ENCODE results near the gene CLCN1.

DNA sequence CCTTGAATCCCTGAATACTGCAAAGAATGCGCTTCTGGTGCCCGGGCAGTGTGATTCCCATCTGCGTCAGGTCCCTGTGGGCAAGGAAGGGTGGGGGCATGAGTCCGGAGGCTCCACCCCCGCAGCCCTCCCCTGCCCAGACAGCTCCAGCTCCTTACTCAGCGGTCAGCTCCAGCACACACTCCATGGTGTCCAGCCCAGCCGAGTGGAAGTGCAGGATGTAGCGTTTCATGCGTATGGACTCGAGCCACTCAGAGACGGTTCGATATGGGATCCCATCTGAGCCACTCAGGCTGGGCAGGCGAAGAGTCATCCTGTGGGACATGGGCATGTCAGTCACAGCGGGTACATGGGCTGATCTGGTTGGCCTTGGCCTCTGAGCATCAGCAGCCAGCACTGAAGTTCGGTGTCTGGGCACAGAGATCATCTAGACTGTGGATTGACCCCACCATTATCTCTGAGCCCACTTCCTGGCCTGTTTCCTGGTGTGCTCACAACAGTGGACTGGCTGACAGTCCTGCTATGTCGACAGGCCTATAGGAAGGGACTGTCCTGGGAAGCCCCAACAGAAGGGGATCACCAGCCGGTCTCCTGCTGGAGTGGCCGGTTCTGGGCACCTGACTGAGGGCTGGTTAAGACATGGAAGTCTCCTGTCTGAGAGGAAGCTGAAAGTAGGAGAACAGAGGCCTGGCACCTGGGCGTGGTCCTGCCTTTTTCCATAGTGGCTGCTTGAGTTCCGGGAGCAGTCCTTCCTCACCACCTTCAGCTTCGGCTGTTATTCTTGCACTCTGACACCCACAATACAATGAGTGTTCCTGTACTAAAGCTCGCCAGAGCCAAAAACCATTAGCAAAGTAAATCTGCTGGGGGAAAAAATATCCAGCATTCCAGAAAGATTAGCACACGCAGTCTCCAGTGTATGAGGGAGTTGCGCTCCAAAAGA, 75.8 kb downstream of the CLCN1 start:
- TF ChIP-seq, protein P1, sequence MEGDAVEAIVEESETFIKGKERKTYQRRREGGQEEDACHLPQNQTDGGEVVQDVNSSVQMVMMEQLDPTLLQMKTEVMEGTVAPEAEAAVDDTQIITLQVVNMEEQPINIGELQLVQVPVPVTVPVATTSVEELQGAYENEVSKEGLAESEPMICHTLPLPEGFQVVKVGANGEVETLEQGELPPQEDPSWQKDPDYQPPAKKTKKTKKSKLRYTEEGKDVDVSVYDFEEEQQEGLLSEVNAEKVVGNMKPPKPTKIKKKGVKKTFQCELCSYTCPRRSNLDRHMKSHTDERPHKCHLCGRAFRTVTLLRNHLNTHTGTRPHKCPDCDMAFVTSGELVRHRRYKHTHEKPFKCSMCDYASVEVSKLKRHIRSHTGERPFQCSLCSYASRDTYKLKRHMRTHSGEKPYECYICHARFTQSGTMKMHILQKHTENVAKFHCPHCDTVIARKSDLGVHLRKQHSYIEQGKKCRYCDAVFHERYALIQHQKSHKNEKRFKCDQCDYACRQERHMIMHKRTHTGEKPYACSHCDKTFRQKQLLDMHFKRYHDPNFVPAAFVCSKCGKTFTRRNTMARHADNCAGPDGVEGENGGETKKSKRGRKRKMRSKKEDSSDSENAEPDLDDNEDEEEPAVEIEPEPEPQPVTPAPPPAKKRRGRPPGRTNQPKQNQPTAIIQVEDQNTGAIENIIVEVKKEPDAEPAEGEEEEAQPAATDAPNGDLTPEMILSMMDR (IDR thresholded peaks at IDR 0.05 in 8 of 11, conservative IDR thresholded peaks at IDR 0.05 in 3 of 11) = no peak
- TF ChIP-seq POLR2AphosphoS5 (IDR thresholded peaks at IDR 0.05) = peak; percentile 63 to 78 (median 69)
- TF ChIP-seq POLR2A (IDR thresholded peaks at IDR 0.05) = no peak
